Adrenal gland (tissue), 12 donors: Measurements from ENCODE around the gene RGS6. TPM values are rescaled to one million over a fixed set of nuclear protein-coding genes. Genes with fewer than 3 reads are reported as not detected.

ENCODE experiments used
- DNase-seq, 7 donors: peaks; one replicate each; pipeline ENCODE4 v3.0.0-alpha.2; 2019 to 2020
- H3K27ac ChIP-seq, 5 donors: fragments of 200-600 bp; sonication (generic) in 4 of 5; 1 replicate in 3 of 5; 2 replicates in 2 of 5; pipeline versions ENCODE4 v1.5.1 to v1.8.0; 2016 to 2020; ENCODE audit warnings: mild to moderate bottlenecking in 1 of 5
- H3K27me3 ChIP-seq: fragments of 200-600 bp; 2 replicates; pipeline ENCODE4 v1.8.0; 2021
- H3K36me3 ChIP-seq, 2 donors: fragments of 200-600 bp; replicated peaks in 1 of 2; 1 replicate in 1 of 2; 2 replicates in 1 of 2; pipeline versions ENCODE4 v1.5.1 to v1.8.0; 2018 to 2022
- H3K4me1 ChIP-seq, 2 donors: fragments of 200-600 bp; replicated peaks in 1 of 2; 1 replicate in 1 of 2; 2 replicates in 1 of 2; pipeline versions ENCODE4 v1.5.1 to v1.8.0; 2018 to 2021
- H3K4me3 ChIP-seq, 4 donors: fragments of 200-600 bp; sonication (generic) in 3 of 4; one replicate each; pipeline ENCODE4 v1.5.1; 2016 to 2018
- H3K9me3 ChIP-seq, 3 donors: fragments of 200-600 bp; sonication (generic) in 1 of 3; replicated peaks in 1 of 3; 1 replicate in 2 of 3; 2 replicates in 1 of 3; pipeline versions ENCODE4 v1.5.1 to v1.8.0; 2016 to 2021
- POLR2A ChIP-seq, 2 donors: fragments of 450-650 bp; IDR thresholded peaks; one replicate each; pipeline ENCODE4 v1.6.1; 2017; ENCODE audit warnings: antibody characterized with exemption in 2 of 2, mild to moderate bottlenecking in 2 of 2, moderate library complexity in 1 of 2
- WGBS, 4 donors: extraction: QIAGEN DNeasy Blood & Tissue Kit in 2 of 4; methylation state at CpG; one replicate each; pipeline versions ENCODE4 v1.1.5 to v1.1.7; 2013 to 2017; 5-methylcytosine and 5-hydroxymethylcytosine counted together
- intact Hi-C, 2 donors: fragments of 100-400 bp; cut with DNase I; formaldehyde crosslinking; loops; one replicate each; pipeline versions ENCODE4 v1.14.1 to v1.15.0; 2022 to 2023
- polyA plus RNA-seq, 3 donors: library from polyadenylated mRNA; stranded (reverse); fragments of 200-250 nt in 2 of 3; fragments of 350-450 nt in 1 of 3; fragmentation: Illumina TruSeq in 1 of 3; extraction: RNeasy Lipid Tissue Mini Kit (QIAGEN cat#74804) in 1 of 3; gene quantifications; one replicate each; pipeline ENCODE4 v1.2.3, GENCODE V29; 2013 to 2014
- total RNA-seq, 9 donors: library from RNA; depleted of rRNA in 4 of 9; stranded (reverse); fragments of >200 nt in 4 of 9; fragments of 120-200 nt in 1 of 9; fragmentation: NEBNext Ultra II Directional in 1 of 9; extraction: Animal tissue kit (Norgen Biotek cat#: 25700) in 1 of 9; gene quantifications; one replicate each; pipeline versions ENCODE4 v1.1.0 to v1.2.4, GENCODE V29; 2013 to 2023
- TF ChIP-seq, protein P1 (sequence below), 6 experiments: fragments of 450-650 bp in 4 of 6; fragments of 200-600 bp in 2 of 6; sonication (generic) in 1 of 6; IDR thresholded peaks; 1 replicate in 5 of 6; 2 replicates in 1 of 6; pipeline versions ENCODE4 v1.5.1 to v1.8.0; 2016 to 2021; ENCODE audit warnings: antibody characterized with exemption in 6 of 6, mild to moderate bottlenecking in 2 of 6, moderate library complexity in 1 of 6
- donor health status: healthy with polysubstance abuse.
- donor health status: Bipolar disorder and iron deficiency.
- donor health status: DM: yes; HTN: yes; CAD: no.
- donor health status: DM: no; HTN: no; CAD: no.
- donor health status: DM: no; HTN: no; CAD: no.
- donor health status: DM: yes; HTN: yes; CAD: no.

RGS6 gene
- total and polyA plus RNA-seq, 12 donors, result 0.06 to 4.3 (median 0.41) TPM; not detected in 1

DNA sequence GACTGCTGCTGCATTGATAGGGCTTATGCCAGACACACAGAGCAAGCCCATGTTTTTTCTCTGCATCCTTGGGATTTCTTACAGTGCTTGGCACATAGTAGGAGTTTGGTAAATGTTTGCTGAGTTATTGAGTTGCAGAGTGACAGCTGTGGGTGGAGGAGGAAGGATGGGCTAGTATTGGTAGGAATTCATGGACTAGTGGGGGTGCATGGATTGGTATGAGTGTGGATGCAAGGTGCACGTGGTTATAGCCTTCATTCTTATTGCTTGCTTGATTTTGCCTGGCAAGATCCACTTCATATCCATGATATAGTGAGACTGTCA is 11.4 kb downstream of the RGS6 start:
- no peaks in the 10 kb centered on the region for H3K27me3 ChIP-seq
- no peaks in the 10 kb centered on the region for H3K4me1 ChIP-seq
- intact Hi-C loops, result no loop called here
- no peak overlapping the region for H3K27ac ChIP-seq
- DNase-seq, result no peak
- 25 to 75% (median 46%) methylated on average over 1 of the region's 1 CpG for WGBS, 4 donors
- no peak overlapping the region for H3K4me3 ChIP-seq
- H3K36me3 ChIP-seq, result no peaks in the 10 kb centered on the region
- H3K9me3 ChIP-seq, result no peaks in the 10 kb centered on the region
- no peak for TF ChIP-seq POLR2A (IDR thresholded peaks at IDR 0.05)

GRCh38 chr14:71947947-71948500 is 15.8 kb downstream of the RGS6 start:
- Histone ChIP-seq H3K9me3 (no peaks in the 10 kb centered on the region), H3K4me1 (no peaks in the 10 kb centered on the region), H3K4me3 (no peak overlapping the region), H3K36me3 (no peaks in the 10 kb centered on the region), H3K27me3 (no peaks in the 10 kb centered on the region), H3K27ac (no peak overlapping the region)
- no peak for DNase-seq
- 61 to 74% (median 70%) methylated on average over 5 of the region's 5 CpGs for WGBS, 4 donors
- intact Hi-C loops, result no loop called here
- TF ChIP-seq POLR2A (IDR thresholded peaks at IDR 0.05), result no peak
- TF ChIP-seq, protein P1, sequence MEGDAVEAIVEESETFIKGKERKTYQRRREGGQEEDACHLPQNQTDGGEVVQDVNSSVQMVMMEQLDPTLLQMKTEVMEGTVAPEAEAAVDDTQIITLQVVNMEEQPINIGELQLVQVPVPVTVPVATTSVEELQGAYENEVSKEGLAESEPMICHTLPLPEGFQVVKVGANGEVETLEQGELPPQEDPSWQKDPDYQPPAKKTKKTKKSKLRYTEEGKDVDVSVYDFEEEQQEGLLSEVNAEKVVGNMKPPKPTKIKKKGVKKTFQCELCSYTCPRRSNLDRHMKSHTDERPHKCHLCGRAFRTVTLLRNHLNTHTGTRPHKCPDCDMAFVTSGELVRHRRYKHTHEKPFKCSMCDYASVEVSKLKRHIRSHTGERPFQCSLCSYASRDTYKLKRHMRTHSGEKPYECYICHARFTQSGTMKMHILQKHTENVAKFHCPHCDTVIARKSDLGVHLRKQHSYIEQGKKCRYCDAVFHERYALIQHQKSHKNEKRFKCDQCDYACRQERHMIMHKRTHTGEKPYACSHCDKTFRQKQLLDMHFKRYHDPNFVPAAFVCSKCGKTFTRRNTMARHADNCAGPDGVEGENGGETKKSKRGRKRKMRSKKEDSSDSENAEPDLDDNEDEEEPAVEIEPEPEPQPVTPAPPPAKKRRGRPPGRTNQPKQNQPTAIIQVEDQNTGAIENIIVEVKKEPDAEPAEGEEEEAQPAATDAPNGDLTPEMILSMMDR (IDR thresholded peaks at IDR 0.05), result no peak

DNA sequence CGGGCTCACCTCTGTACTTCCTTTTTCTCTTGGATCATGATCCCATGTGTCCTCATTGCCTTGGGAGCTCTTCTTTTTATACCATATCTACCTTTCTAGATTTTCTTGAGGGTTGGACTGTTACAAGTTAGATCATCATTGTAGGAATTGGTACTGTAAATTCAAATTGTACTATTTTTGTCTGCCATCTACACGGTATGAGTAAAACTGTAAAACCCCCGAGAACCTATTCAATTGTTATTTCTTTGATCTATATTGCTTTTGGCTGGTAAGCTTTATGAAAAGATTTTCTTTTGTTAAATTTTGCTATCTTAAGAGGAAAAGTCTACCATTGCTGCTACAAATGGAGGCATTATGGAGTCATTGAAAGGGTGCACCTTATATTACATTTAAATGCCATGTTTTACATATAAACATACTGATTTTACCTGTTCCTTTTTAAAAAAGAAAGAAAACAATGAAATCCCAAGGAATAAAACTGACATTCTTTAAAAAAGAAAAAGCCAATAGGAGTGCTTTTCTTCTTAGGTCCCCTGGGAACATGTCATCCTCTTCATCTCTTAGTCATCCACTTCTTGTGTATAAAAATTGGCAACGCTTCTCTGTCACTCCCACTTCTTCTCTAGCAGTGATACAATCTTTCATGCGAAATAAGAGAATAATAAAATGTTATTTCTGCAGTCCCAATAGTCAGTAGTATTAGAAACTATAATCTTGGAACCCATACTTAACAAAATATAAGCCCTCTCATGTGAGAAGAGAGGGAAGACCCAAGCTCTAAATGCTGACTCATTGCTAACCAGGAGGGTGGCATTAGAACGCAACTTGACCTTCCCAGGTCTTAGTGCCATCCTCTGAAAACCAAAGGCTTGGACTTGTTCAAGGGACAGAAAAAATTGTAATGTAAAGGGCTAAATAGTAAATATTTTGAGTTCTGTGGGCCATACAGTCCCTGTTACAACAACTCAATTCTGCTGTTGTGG is 20.4 kb downstream of the RGS6 start:
- intact Hi-C loops, result no loop called here
- Histone ChIP-seq H3K9me3 (no peaks in the 10 kb centered on the region), H3K27ac (no peak overlapping the region), H3K27me3 (no peaks in the 10 kb centered on the region), H3K36me3 (no peaks in the 10 kb centered on the region), H3K4me3 (no peak overlapping the region), H3K4me1 (no peaks in the 10 kb centered on the region)
- WGBS, 4 donors, result 80 to 86% (median 83%) methylated on average over 6 of the region's 6 CpGs
- no peak for TF ChIP-seq POLR2A (IDR thresholded peaks at IDR 0.05)
- TF ChIP-seq, protein P1 (IDR thresholded peaks at IDR 0.05), result no peak
- no peak for DNase-seq

DNA sequence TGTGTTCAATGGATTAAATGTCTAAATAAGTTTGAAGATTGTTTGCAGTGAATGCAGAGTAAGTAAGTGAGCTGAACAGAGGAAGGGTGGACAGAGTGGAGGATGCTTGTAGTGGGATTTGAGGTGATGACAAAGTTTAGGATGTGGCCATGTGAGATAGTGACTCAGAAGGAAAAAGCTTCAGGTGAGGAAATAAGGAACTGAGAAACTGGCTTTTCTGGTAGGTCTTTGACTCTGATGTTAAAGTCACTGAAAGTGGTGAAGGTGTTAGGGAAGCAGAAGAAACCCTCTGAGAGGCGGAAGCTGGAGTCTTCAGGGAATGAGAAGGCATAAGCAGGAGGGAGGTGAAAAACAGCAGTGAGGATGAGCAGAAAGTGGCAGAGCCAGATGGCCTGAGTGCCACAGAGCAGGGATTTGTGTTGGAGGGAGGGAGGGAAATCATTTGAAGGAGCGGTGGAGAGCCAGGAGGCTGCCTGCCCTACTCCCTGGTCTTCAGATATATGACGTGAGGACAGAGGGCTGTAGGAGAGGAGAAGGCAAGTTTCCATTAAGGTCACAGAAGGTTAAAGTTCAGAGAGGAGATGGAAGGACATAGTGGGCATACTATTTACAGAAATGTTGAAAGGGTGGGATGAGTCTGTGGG is 24.8 kb downstream of the RGS6 start:
- intact Hi-C loops, result no loop called here
- Histone ChIP-seq H3K27ac (no peak overlapping the region), H3K4me1 (no peaks in the 10 kb centered on the region), H3K27me3 (no peaks in the 10 kb centered on the region), H3K9me3 (no peaks in the 10 kb centered on the region), H3K4me3 (no peak overlapping the region), H3K36me3 (no peaks in the 10 kb centered on the region)
- 49 to 71% (median 50%) methylated on average over 3 of the region's 3 CpGs for WGBS, 4 donors
- TF ChIP-seq, protein P1 (IDR thresholded peaks at IDR 0.05), result no peak
- no peak for TF ChIP-seq POLR2A (IDR thresholded peaks at IDR 0.05)
- no peak for DNase-seq
